Endothelial cell of umbilical vein (primary cell): ENCODE results near the gene RPS21. TPM values are rescaled to one million over a fixed set of nuclear protein-coding genes. Genes with fewer than 3 reads are reported as not detected.
A peak's percentile ranks its signal among the peaks of the same experiment; 100 is the strongest.

Experiments used
- BruUV-seq: library from RNA; stranded (reverse); fragments of 400-500 nt; replicated peaks from 2 replicates; lab custom pipeline; 2021; lab: Mats Ljungman, UMichigan
- CTCF ChIA-PET: fragments of 300-600, 350-600 bp; sonication (Branson Sonifier 250); formaldehyde crosslinking; loops from one replicate; lab custom pipeline; 2021; ENCODE audit warnings: antibody characterized with exemption, inconsistent platforms; lab: Charles Lee
- POLR2A ChIA-PET: fragments of 300-600, 350-600 bp; sonication (Branson Sonifier 250); formaldehyde crosslinking; loops from one replicate; lab custom pipeline; 2021; ENCODE audit warnings: antibody characterized with exemption, inconsistent platforms; lab: Charles Lee
- DNase-seq: peaks from one replicate; pipeline ENCODE4 v3.0.0-alpha.2; 2011; ENCODE audit warnings: low read depth, low spot score
- FAIRE-seq: peaks from 2 replicates; lab custom pipeline; 2011; peaks lifted over from hg19 to GRCh38; lab: Jason Lieb, UNC
- H2AFZ ChIP-seq: 2 replicates; pipeline ENCODE4 v1.6.0; 2012; ENCODE audit warnings: low read depth, low read length, control low read depth, inconsistent platforms
- H3K27ac ChIP-seq: 2 replicates; pipeline ENCODE4 v1.5.1; 2011; ENCODE audit warnings: low read depth, mild to moderate bottlenecking, control low read depth, low read length, moderate library complexity; ENCODE audit not compliant: insufficient read depth
- H3K27me3 ChIP-seq, 2 experiments: 2 replicates each; pipeline versions ENCODE4 v1.6.0 to v1.6.1; 2011; ENCODE audit warnings: low read length in 2 of 2, mixed read lengths in 1 of 2; ENCODE audit not compliant: control insufficient read depth in 2 of 2, insufficient read depth in 2 of 2
- H3K36me3 ChIP-seq, 2 experiments: 2 replicates in 1 of 2; 3 replicates in 1 of 2; pipeline ENCODE4 v1.5.1; 2011; ENCODE audit warnings: low read length in 2 of 2, mild to moderate bottlenecking in 1 of 2, moderate library complexity in 1 of 2; ENCODE audit not compliant: control insufficient read depth in 2 of 2, insufficient read depth in 2 of 2; ENCODE audit errors: extremely low read depth in 1 of 2
- H3K4me1 ChIP-seq: 3 replicates; pipeline ENCODE4 v1.5.1; 2011; ENCODE audit warnings: mild to moderate bottlenecking, low read length; ENCODE audit not compliant: control insufficient read depth, insufficient read depth; ENCODE audit errors: extremely low read depth
- H3K4me2 ChIP-seq: 2 replicates; pipeline ENCODE4 v1.6.1; 2011; ENCODE audit warnings: low read length, control low read depth, mixed read lengths; ENCODE audit not compliant: insufficient read depth
- H3K4me3 ChIP-seq, 3 experiments: fragments of 200-600 bp in 1 of 3; sonication (generic), shearing (Covaris generic) in 1 of 3; replicated peaks in 1 of 3; 2 replicates each; pipeline ENCODE4 v1.5.1; 2011 to 2016; ENCODE audit warnings: control low read depth in 3 of 3, low read length in 3 of 3, mild to moderate bottlenecking in 2 of 3, inconsistent platforms in 1 of 3, low read depth in 1 of 3, moderate library complexity in 1 of 3; ENCODE audit not compliant: insufficient read depth in 1 of 3
- H3K79me2 ChIP-seq: 2 replicates; pipeline ENCODE4 v1.6.0; 2012; ENCODE audit warnings: low read length, inconsistent platforms; ENCODE audit not compliant: control insufficient read depth, insufficient read depth
- H3K9ac ChIP-seq: replicated peaks from 2 replicates; pipeline ENCODE3; 2011; ENCODE audit warnings: low read length, control low read depth; ENCODE audit not compliant: insufficient read depth; ENCODE audit errors: extremely low read depth
- H3K9me1 ChIP-seq: replicated peaks from 3 replicates; pipeline ENCODE4 v1.6.0; 2011; ENCODE audit warnings: mild to moderate bottlenecking, low read length; ENCODE audit not compliant: control insufficient read depth, insufficient read depth; ENCODE audit errors: extremely low read depth
- H3K9me3 ChIP-seq: replicated peaks from 2 replicates; pipeline ENCODE4 v1.5.1; 2012; ENCODE audit warnings: low read length, inconsistent platforms; ENCODE audit not compliant: control insufficient read depth, insufficient read depth
- H4K20me1 ChIP-seq: replicated peaks from 2 replicates; pipeline ENCODE3; 2011; ENCODE audit warnings: mild to moderate bottlenecking, low read length; ENCODE audit not compliant: control insufficient read depth, insufficient read depth; ENCODE audit errors: extremely low read depth
- CTCF ChIP-seq, 2 donors: IDR thresholded peaks; 1 replicate in 1 of 2; 2 replicates in 1 of 2; pipeline ENCODE4 v1.5.1; 2011; ENCODE audit warnings: low read length in 2 of 2, mild to moderate bottlenecking in 2 of 2, moderate library complexity in 2 of 2, control low read depth in 1 of 2, inconsistent platforms in 1 of 2, low read depth in 1 of 2; ENCODE audit not compliant: insufficient read depth in 1 of 2; ENCODE audit errors: extremely low read depth in 1 of 2
- EZH2 ChIP-seq: IDR thresholded peaks from 2 replicates; pipeline ENCODE4 v1.6.1; 2012; ENCODE audit warnings: borderline replicate concordance, low read depth, mild to moderate bottlenecking, moderate library complexity, low read length, inconsistent platforms; ENCODE audit not compliant: severe bottlenecking
- FOS ChIP-seq: IDR thresholded peaks from 2 replicates; pipeline ENCODE4 v1.6.1; 2011; ENCODE audit warnings: mild to moderate bottlenecking, low read length, moderate library complexity, borderline replicate concordance; ENCODE audit not compliant: insufficient read depth
- GATA2 ChIP-seq: IDR thresholded peaks from 2 replicates; pipeline ENCODE4 v1.7.0; 2011; ENCODE audit warnings: low read depth, mild to moderate bottlenecking, moderate library complexity, mixed read lengths, low read length; ENCODE audit not compliant: insufficient read length, insufficient read depth
- JUN ChIP-seq: IDR thresholded peaks from 2 replicates; pipeline ENCODE4 v1.6.1; 2011; ENCODE audit warnings: borderline replicate concordance, low read depth; ENCODE audit not compliant: insufficient read length, insufficient read depth
- MAX ChIP-seq: IDR thresholded peaks from 2 replicates; pipeline ENCODE4 v1.6.1; 2011; ENCODE audit not compliant: insufficient read depth, insufficient read length
- MYC ChIP-seq: IDR thresholded peaks from one replicate; pipeline ENCODE4 v1.6.1; 2011; ENCODE audit warnings: mild to moderate bottlenecking, low read depth, low read length
- POLR2A ChIP-seq: IDR thresholded peaks from 2 replicates; pipeline ENCODE4 v1.6.1; 2012; ENCODE audit warnings: low read depth, mild to moderate bottlenecking, control low read depth, low read length
- POLR2AphosphoS5 ChIP-seq: IDR thresholded peaks from 2 replicates; pipeline ENCODE4 v1.6.1; 2012; ENCODE audit warnings: low read depth, mild to moderate bottlenecking, control low read depth, low read length, moderate library complexity; ENCODE audit not compliant: insufficient read depth
- dilution Hi-C: fragments of 300-500 bp; cut with MboI; formaldehyde crosslinking; loops from one replicate; pipeline ENCODE4 v1.15.0; 2019; ENCODE audit warnings: low sequenced_read_pairs; ENCODE audit not compliant: extremely low pct_ligation_motif_present
- intact Hi-C: fragments of 100-400 bp; cut with micrococcal nuclease; formaldehyde crosslinking; loops from one replicate; pipeline ENCODE4 v1.10.0; 2022
- polyA plus RNA-seq, 4 experiments: library from polyadenylated mRNA; depleted of rRNA in 3 of 4; stranded (reverse) in 3 of 4; unstranded in 1 of 4; fragments of >200 nt; gene quantifications; 2 replicates each; pipeline versions ENCODE4 v1.2.1 to v1.2.3, GENCODE V29; 2011 to 2012; ENCODE audit warnings: missing spikeins in 1 of 4
- total RNA-seq: library from RNA; stranded (reverse); gene quantifications from 2 replicates; pipeline ENCODE4 v1.2.3, GENCODE V29; 2021

The RPS21 gene
- total and polyA plus RNA-seq, 2 donors (not counting 3 experiments of a cell fraction or from before 2014, with no cell fraction given), result 1,644 to 7,710 TPM

- dilution Hi-C loops (no loop called here), intact Hi-C loops (loop anchor here (1.0 to 10.0 kb wide), 4 partner anchors 85 to 417 kb away; partner anchors contain the start of genes ADRM1, MTG2, OGFR and OSBPL2)
- Histone ChIP-seq H4K20me1 (no peaks in the 10 kb centered on the region), H3K4me3 (peak overlapping the region; percentile 72 to 81 (median 75)), H3K9me1 (no peaks in the 10 kb centered on the region), H3K9me3 (no peaks in the 10 kb centered on the region), H3K36me3 (peaks cover 12 to 20% of the 10 kb centered on the region in 2 experiments), H3K4me1 (peaks cover 15% of the 10 kb centered on the region), H3K9ac (peak overlapping the region; percentile 98), H2AFZ (no peak overlapping the region), H3K27me3 (no peaks in the 10 kb centered on the region), H3K79me2 (peaks cover 43% of the 10 kb centered on the region), H3K4me2 (peak overlapping the region; percentile 62), H3K27ac (peak overlapping the region; percentile 4)
- no peak for FAIRE-seq
- no peak for DNase-seq
- no peak for TF ChIP-seq MYC
- TF ChIP-seq MAX, result no peak
- TF ChIP-seq JUN, result no peak
- TF ChIP-seq POLR2A, result no peak
- no peak for TF ChIP-seq FOS
- no peak for TF ChIP-seq EZH2
- no peak for TF ChIP-seq POLR2AphosphoS5
- no peak for TF ChIP-seq CTCF (IDR thresholded peaks at IDR 0.05; ENCODE audit: extremely low read depth in 1 of 2, insufficient read depth in 1 of 2, low read depth in 1 of 2, low read length in 2 of 2)
- no peak for TF ChIP-seq GATA2
- ChIA-PET CTCF (interaction anchor here (0.6 to 2.8 kb wide), 6 partner anchors 12 to 217 kb away, joined by 3 to 11 read pairs (median 5); no protein-coding TSS in a partner anchor), POLR2A (interaction anchor here (0.6 to 0.7 kb wide), 11 partner anchors 14 to 356 kb away, joined by 3 to 8 read pairs (median 5); no protein-coding TSS in a partner anchor)
- TSS peak; percentile 64 for BruUV-seq
These were observed 463 bp downstream of the RPS21 start for GRCh38 chr20:62387219-62387913.
